Stimulated activated CD8-positive, alpha-beta memory T cell treated with anti-CD3 and anti-CD28 coated beads, Interleukin-4, amount 100 ng/mL, for 1 hour (primary cell): ENCODE results near the gene EFCAB13.
"Not testable (repeated sequence)": the region's sequence is repeated elsewhere in the genome, so short reads cannot be mapped to it uniquely, and the experiment has no call there.

ENCODE experiments used
- DNase-seq, 2 donors: peaks; one replicate each; pipeline ENCODE4 v3.0.0-alpha.2; 2020; ENCODE audit warnings: low read depth in 2 of 2, low spot score in 1 of 2

Gene EFCAB13

GRCh38 chr17:47425887-47426635, 102.3 kb downstream of the EFCAB13 start:
- not testable (repeated sequence) for DNase-seq

GRCh38 chr17:47427985-47428384, 104.2 kb downstream of the EFCAB13 start:
- DNase-seq: no peak

GRCh38 chr17:47432240-47432639, 108.5 kb downstream of the EFCAB13 start:
- DNase-seq: not testable (repeated sequence)

DNA sequence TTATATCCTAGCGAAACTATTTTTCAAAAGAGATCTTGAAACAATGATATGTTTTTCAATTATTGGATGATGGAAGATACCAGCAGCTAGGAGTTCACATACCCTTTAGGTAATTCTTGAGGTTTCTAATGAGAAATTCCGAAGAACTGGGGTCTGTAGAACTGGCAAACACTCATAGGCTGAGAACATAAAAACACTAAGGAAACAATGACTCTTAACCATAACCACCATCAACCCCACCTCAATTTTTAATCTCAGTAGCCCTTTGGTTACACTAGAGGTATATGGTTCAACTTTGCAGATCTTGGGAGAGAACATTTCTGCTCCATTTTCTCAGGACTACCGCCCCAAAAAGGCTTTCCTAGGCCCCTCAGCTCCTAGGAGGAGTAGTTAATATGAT, 141.4 kb downstream of the EFCAB13 start:
- no peak for DNase-seq

DNA sequence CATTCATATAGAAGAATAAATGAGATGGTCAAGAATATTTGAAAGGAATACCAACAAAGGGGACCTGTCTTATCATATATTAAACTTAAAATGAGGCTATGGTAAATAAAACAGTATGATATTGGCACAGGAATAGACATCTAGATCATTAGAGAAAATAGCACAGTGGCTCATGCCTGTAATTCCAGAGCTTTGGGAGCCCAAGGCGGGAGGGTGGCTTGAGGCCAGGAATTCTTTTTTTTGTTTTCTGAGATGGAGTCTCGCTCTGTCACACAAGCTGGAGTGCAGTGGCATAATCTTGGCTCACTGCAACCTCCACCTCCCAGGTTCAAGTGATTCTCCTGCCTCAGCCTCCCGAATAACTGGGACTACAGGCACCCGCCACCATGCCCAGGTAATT, 143.2 kb downstream of the EFCAB13 start:
- not testable (repeated sequence) for DNase-seq

DNA sequence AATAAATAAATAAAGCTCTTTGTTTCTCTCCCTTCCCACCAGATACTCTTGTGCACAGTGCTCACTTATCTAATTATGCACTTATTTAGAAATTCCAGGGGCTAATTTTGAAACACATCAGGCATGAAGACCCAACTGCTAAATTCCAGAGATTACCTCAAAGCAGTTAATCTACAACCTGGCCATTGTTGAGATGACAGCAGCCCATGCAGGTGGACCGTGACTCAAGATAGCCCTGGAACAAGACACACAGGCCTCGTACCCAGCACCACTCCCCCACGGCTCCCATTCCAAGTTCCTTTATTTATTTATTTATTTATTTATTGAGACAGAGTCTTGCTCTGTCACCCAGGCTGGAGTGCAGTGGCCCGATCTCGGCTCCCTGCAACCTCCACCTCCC, 147.1 kb downstream of the EFCAB13 start:
- DNase-seq: no peak

DNA sequence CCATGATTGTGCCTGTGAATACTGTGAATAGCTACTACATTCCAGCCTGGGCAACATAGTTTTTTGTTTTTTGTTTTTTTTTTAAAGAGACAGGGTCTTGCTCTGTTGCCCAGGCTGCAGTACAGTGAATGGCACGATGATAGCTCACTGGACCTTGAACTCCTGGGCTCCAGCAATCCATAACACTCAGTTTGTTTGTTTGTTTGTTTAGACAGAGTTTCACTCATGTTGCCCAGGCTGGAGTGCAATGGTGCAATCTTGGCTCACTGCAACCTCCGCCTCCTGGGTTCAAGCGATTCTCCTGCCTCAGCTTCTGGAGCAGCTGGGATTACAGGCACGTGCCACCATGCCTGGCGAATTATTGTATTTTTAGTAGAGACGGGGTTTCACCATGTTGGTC, 148.3 kb downstream of the EFCAB13 start:
- DNase-seq: not testable (repeated sequence)
